Right renal pelvis (tissue), 4 donors: Measurements from ENCODE around the gene GTPBP6. TPM values are rescaled to one million over a fixed set of nuclear protein-coding genes. Genes with fewer than 3 reads are reported as not detected.
"Not testable (repeated sequence)": the region's sequence is repeated elsewhere in the genome, so short reads cannot be mapped to it uniquely, and the experiment has no call there.

Experiments
- DNase-seq, 4 donors: peaks; one replicate each; pipeline ENCODE4 v3.0.0-alpha.2; 2013; ENCODE audit warnings: low read depth in 4 of 4, low spot score in 3 of 4, missing footprints in 1 of 4
- polyA plus RNA-seq, 4 donors: library from polyadenylated mRNA; unstranded; fragments of 120-200 nt; gene quantifications; one replicate each; pipeline ENCODE4 v1.2.1, GENCODE V29; 2013; ENCODE audit not compliant: insufficient read length in 4 of 4

Gene GTPBP6
- polyA plus RNA-seq, 4 donors: 42.0 to 55.1 (median 45.0) TPM

- DNase-seq: no peak
Observed at GRCh38 chrX:275476-275966, 43.1 kb downstream of the GTPBP6 start.

GRCh38 chrX:274904-275475 lies 43.6 kb downstream of the GTPBP6 start:
- peak in 2 of 4 donors; percentile 15 to 40 for DNase-seq

GRCh38 chrX:270848-271367 lies 47.7 kb downstream of the GTPBP6 start:
- DNase-seq: no peak

GRCh38 chrX:267771-268261 lies 50.8 kb downstream of the GTPBP6 start:
- DNase-seq: no peak

GRCh38 chrX:265502-265901 lies 53.1 kb downstream of the GTPBP6 start:
- no peak for DNase-seq

- DNase-seq: no peak
Observed at GRCh38 chrX:264634-265455, 53.8 kb downstream of the GTPBP6 start.

- DNase-seq: not testable (repeated sequence)
Observed at GRCh38 chrX:264006-264405, 54.6 kb downstream of the GTPBP6 start.

GRCh38 chrX:262381-262909 lies 56.2 kb downstream of the GTPBP6 start:
- DNase-seq: no peak

- DNase-seq: no peak
Observed at GRCh38 chrX:261919-262352, 56.7 kb downstream of the GTPBP6 start.

- DNase-seq: peak in 1 of 4 donors; percentile 23
Observed at GRCh38 chrX:261167-261918, 57.3 kb downstream of the GTPBP6 start.

GRCh38 chrX:259692-260355 lies 58.8 kb downstream of the GTPBP6 start:
- DNase-seq: no peak

GRCh38 chrX:258291-259040 lies 60.1 kb downstream of the GTPBP6 start:
- DNase-seq: no peak

- no peak for DNase-seq
Observed at GRCh38 chrX:257681-258289, 60.8 kb downstream of the GTPBP6 start.

GRCh38 chrX:257054-257453 lies 61.5 kb downstream of the GTPBP6 start:
- DNase-seq: not testable (repeated sequence)

GRCh38 chrX:255923-256331 lies 62.7 kb downstream of the GTPBP6 start:
- no peak for DNase-seq
